Measurements from ENCODE around the gene NAAA.
"Not testable (repeated sequence)": the region's sequence is repeated elsewhere in the genome, so short reads cannot be mapped to it uniquely, and the experiment has no call there.

Gene NAAA

GRCh38 chr4:75940692-75941253, at the start of gene NAAA:
Gene NAAA (minus strand): TSS chr4:75941013. CDS start chr4:75940949, 64 bp downstream.
- peak in 1 of 2 donors; percentile 53 for DNase-seq

GRCh38 chr4:75989846-75990528, 49.2 kb upstream of the NAAA start:
- DNase-seq: no peak

DNA sequence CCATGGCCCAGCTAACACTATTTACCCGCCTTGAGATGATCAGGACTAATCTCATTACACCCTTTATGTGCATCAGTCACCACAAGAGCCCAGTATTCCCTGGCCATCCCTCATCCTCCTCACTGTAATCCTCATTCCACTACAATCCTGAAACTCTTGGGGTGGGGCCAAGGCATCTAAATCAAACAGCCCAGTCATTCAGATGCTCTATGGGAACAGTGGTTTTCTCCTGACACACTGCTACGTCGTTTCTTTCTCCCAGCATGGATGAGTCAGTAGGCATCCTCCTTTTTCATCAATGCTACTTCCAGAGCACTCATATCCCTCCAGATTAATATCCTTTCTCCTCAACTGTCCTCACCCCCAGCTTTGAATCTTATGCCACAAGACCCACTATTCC, 44.3 kb upstream of the NAAA start:
- no peak for DNase-seq

DNA sequence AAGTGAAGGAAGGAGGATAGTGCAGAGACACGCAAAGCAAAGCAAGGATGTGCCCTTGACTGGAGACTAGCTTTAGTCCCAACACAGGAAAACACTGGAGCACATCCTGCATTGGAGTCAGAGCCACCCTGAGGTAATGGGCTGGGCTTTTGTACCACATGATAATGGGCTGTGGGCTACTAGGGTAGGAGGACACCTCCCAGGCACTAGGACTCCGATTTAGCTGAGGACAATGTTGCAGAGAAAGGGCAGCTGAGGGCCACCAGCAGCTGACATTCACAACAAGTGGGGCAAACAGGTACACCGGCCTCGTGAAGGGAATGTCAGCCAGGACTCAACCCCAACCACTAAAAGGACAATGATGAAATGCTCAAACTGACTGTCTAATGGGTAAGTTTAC, 39.8 kb upstream of the NAAA start:
- DNase-seq: no peak

DNA sequence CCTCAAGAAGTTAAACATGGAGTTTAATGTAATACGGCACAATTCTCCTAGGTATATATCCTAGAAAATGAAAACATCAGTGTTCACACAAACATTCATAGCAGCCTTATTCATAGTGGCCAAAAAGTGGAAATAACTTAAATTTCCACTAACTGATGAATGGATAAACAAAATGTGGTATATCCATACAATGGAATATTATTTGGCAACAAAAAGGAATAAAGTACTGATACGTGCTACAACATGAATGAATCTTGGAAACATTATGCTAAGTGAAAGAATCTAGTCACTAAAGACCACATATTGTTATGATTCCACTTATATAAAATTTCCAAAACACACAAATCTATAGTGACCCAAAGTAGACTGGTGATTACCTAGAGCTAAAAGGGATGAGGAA, 35.4 kb upstream of the NAAA start:
- no peak for DNase-seq

GRCh38 chr4:75973766-75974165, 33.0 kb upstream of the NAAA start:
- DNase-seq: no peak

- DNase-seq: no peak
Observed at GRCh38 chr4:75968084-75968483, 27.3 kb upstream of the NAAA start.

GRCh38 chr4:75963558-75963957, 22.7 kb upstream of the NAAA start:
- no peak for DNase-seq

DNA sequence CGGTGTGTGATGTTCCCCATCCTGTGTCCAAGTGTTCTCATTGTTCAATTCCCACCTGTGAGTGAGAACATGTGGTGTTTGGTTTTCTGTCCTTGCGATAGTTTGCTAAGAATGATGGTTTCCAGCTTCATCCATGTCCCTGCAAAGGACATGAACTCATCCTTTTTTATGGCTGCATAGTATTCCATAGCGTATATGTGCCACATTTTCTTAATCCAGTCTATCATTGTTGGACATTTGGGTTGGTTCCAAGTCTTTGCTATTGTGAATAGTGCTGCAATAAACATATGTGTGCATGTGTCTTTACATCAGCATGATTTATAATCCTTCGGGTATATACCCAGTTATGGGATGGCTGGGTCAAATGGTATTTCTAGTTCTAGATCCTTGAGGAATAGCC, 21.3 kb upstream of the NAAA start:
- not testable (repeated sequence) for DNase-seq

- not testable (repeated sequence) for DNase-seq
Observed at GRCh38 chr4:75958546-75958945, 17.7 kb upstream of the NAAA start.

- DNase-seq: not testable (repeated sequence)
Observed at GRCh38 chr4:75954811-75955210, 14.0 kb upstream of the NAAA start.

- no peak for DNase-seq
Observed at GRCh38 chr4:75953509-75953908, 12.7 kb upstream of the NAAA start.

DNA sequence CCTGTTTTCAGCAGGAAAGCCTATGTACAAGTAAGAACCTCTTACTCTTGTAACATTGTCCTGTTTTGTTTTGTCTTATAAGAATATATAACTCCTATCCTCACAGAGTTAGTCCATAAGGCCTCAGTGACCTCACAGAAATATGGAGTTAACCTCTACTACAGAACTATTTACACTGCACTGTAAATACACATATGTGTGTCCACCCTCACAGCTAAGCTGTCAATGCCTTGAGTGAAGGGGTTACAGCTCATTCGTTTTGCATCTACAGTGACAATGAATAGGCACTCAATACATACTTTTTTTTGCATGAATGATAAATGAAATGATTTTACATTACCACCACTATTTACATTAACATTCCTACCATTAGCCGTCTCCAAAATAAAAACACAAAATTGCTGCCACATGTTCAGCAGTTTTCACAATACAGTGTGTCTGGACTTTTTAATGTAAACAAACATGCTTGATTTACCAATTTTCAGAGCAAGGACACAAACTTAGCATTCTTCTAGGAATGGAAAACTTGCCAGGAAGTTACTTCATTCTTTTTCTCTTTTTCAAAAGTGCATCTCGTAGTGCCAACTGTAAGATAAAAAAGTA, 9.5 kb upstream of the NAAA start:
- DNase-seq: no peak

DNA sequence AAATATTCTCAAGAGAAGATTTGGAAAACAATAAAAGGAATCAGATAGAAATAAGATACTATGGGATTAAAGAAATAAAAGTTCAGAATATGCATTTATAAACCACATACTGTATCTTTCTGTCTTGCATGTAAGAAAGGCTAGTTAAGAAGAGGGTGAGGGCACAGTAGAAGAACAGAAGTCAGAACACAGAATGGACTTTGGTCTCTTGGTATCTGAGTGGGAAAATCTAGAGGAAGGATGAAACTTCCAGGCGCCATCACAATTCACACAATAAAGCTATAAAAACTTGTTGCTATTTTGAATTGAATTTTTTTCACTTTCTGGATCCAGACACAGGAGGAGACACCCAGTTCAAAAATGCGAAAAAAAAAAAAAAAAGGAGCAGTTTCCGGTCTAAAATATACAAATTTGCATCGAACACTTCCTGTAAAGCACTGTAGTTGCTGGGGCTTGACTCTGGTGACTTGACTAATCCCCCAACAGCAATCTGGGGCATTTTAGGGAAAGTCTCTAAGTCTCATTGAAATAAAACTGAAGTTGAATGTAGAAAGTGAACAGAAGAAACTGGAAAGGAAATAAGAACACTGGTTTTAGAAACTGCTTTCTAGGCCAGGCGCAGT, 8.1 kb upstream of the NAAA start:
- DNase-seq: no peak

DNA sequence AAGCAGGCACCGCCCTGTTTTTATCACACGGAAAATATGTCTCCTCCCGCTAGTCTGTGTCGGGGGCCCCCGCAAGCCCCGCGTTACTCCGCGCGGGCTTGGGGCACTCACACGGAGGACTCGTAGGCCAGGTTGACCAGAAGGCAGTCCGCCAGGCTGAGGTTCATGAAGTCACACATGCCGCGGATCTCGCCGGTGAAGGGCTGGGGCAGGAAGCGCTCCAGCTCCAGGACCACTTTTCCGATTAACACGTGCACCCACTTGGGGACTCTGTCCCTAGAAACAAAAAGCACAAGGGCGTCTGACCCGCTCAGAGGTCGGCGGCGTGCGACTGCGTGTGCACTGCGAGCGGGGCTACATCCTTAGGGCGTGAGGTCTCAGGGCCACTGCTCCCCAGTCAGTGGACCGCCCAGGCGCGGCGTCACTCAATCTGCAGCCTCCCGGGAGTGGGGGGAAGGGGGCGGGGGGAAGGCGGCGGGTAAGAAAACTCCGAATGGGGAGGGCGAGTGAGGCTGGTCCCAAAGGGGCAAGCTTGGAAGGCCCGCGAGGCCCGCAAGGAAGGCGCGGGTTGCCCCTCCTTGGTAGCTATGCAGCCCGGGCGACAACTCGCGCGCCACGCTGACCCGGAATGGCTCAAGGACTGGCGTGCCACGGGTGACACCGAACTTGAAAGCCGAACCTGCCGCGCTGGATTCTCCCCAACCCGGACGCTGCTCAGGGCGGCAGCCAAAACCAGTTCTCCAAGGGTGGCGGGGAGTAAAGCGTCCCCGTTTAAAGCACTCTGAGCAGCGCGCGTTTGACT, 722 bp downstream of the NAAA start:
- peak in 1 of 2 donors; percentile 52 for DNase-seq

DNA sequence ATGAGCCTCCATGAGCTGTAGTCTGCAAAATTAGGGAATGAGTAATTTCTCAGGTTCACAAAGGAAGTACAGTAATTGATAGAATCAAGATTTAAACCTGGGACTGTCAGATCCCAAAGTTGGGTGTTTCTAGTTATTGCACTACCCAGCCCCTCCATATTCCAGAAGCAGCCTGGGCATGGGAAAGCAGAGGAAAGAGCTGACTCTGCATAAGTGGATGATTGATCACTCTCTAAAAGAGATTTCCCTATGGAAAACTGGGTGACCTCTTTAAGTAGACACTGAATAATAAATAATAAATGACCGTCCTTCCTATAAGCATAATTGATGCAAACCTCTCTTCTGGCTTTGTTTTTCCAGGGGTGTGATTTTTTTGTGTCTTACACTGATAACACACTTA, 5.2 kb downstream of the NAAA start:
- no peak for DNase-seq

- DNase-seq: no peak
Observed at GRCh38 chr4:75930152-75930551, 10.7 kb downstream of the NAAA start.

DNA sequence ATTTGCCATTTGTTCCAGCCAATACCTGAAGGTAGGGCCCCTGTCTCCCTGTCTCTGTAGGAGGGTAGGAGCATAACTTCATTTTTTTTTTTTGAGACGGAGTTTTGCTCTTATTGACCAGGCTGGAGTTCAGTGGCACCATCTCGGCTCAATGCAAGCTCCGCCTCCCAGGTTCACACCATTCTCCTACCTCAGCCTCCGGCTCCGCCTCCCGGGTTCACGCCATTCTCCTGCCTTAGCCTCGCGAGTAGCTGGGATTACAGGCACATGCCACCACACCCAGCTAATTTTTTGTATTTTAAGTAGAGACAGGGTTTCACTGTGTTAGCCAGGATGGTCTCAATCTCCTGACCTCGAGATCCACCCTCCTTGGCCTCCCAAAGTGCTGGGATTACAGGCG, 15.9 kb downstream of the NAAA start:
- DNase-seq: not testable (repeated sequence)

GRCh38 chr4:75924309-75924827, 16.4 kb downstream of the NAAA start:
- no peak for DNase-seq

GRCh38 chr4:75922588-75922987, 18.2 kb downstream of the NAAA start:
- DNase-seq: no peak

DNA sequence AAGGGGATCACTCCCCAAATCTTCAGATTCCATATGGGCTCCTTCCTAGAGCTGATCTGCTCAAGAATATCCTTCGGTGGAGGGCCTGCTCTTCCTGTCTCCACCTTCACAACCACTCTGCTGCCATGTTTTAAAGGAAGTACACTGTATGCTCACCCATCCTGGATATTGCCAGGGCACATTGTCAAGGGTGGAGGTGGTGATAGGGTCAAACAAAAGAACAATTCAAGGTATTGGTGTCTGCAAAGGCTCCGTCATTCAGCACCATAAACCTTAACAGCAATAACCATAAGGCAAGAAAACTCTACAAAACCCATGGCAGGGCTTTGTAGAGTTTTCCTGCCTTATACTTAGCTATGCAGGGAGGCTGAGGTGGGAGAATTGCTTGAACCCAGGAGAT, 18.9 kb downstream of the NAAA start:
- no peak for DNase-seq

DNA sequence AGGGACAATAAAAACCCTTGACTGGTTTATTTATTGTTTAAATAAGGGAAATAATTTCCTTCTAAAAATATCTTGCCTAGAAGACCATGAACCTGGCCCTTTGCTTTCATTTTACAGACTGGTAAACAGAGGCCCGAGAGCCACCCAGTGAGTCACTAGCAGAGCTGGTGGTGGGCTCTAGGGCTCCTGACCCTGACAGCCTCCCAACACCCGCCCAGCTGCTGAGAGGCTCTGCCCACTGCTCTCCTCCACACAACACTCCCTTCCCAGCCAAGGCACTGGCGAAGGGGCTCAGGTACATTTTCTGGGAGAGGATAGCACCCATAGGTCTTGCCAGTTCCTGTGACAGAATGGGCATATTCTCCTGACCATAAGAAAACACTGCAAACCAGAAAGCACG, 20.5 kb downstream of the NAAA start:
- DNase-seq: no peak

DNA sequence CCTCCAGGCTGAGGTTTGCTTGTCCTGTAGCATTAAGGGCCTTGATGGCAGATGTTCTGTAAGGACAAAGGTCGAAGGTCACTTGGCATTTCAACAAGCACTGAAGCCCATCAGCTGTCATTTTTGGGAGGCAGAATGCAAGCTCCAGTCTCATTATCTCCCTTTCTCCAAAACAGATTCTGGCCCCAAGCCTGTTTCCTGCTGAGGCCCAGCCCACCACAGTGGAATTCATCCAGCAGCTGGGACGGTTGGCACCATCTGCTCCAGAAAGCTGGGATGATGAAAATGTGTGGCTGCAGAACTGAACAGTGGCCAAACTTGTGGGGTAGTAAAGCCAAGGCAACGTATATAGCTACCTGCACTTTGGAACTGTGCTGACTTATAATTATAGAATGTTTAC, 20.9 kb downstream of the NAAA start:
- peak in 1 of 2 donors; percentile 11 for DNase-seq
